ENCODE measurements around the gene OR12D1.
"Not testable (repeated sequence)": the region's sequence is repeated elsewhere in the genome, so short reads cannot be mapped to it uniquely, and the experiment has no call there.

Gene OR12D1

GRCh38 chr6:29426654-29427053, 11.9 kb downstream of the OR12D1 start:
- no peak overlapping the region for H3K4me3 Mint-ChIP-seq
- no peaks in the 10 kb centered on the region for H3K27me3 Mint-ChIP-seq (ENCODE audit: low read depth)
- TF ChIP-seq CTCF (IDR thresholded peaks at IDR 0.05; ENCODE audit: unreplicated experiment in 3 of 3) = no peak
- H3K4me1 Mint-ChIP-seq = no peaks in the 10 kb centered on the region
- H3K9me3 Mint-ChIP-seq = no peaks in the 10 kb centered on the region
- H3K36me3 Mint-ChIP-seq (ENCODE audit: low read depth) = no peaks in the 10 kb centered on the region
- H3K27ac Mint-ChIP-seq = no peak overlapping the region

- H3K4me1 Mint-ChIP-seq; H3K9me3 Mint-ChIP-seq; H3K4me3 Mint-ChIP-seq; H3K27me3 Mint-ChIP-seq (ENCODE audit: low read depth); H3K36me3 Mint-ChIP-seq (ENCODE audit: low read depth); H3K27ac Mint-ChIP-seq: not testable (repeated sequence)
Observed at GRCh38 chr6:29436730-29437129, 22.0 kb downstream of the OR12D1 start.

GRCh38 chr6:29439006-29439405, 24.3 kb downstream of the OR12D1 start, which contains the start of gene OR10C1:
Gene OR10C1 (plus strand): TSS chr6:29439306. CDS start chr6:29440016, 710 bp downstream.
- Mint-ChIP-seq H3K9me3 (peaks cover 5% of the 10 kb centered on the region), H3K4me3 (no peak within 1 kb of the TSS), H3K27me3 (ENCODE audit: low read depth) (peaks cover 4% of the 10 kb centered on the region), H3K27ac (no peak within 1 kb of the TSS), H3K4me1 (no peaks in the 10 kb centered on the region), H3K36me3 (ENCODE audit: low read depth) (no peaks in the 10 kb centered on the region)
- TF ChIP-seq CTCF (IDR thresholded peaks at IDR 0.05; ENCODE audit: unreplicated experiment in 3 of 3) = no peak

- peaks cover 7% of the 10 kb centered on the region for H3K9me3 Mint-ChIP-seq
- no peak overlapping the region for H3K27ac Mint-ChIP-seq
- H3K4me3 Mint-ChIP-seq = no peak overlapping the region
- no peaks in the 10 kb centered on the region for H3K4me1 Mint-ChIP-seq
- H3K27me3 Mint-ChIP-seq (ENCODE audit: low read depth) = peaks cover 4% of the 10 kb centered on the region
- no peak for TF ChIP-seq CTCF (IDR thresholded peaks at IDR 0.05; ENCODE audit: unreplicated experiment in 3 of 3)
- no peaks in the 10 kb centered on the region for H3K36me3 Mint-ChIP-seq (ENCODE audit: low read depth)
Observed at GRCh38 chr6:29442719-29443118, 28.0 kb downstream of the OR12D1 start.

- H3K9me3 Mint-ChIP-seq; H3K36me3 Mint-ChIP-seq (ENCODE audit: low read depth); H3K27ac Mint-ChIP-seq; H3K4me1 Mint-ChIP-seq; H3K4me3 Mint-ChIP-seq; H3K27me3 Mint-ChIP-seq (ENCODE audit: low read depth): not testable (repeated sequence)
Observed at GRCh38 chr6:29444031-29444430, 29.3 kb downstream of the OR12D1 start.

GRCh38 chr6:29447670-29448069, 32.9 kb downstream of the OR12D1 start:
- Mint-ChIP-seq H3K36me3 (ENCODE audit: low read depth) (no peaks in the 10 kb centered on the region), H3K4me3 (no peak overlapping the region), H3K27ac (no peak overlapping the region), H3K4me1 (no peaks in the 10 kb centered on the region), H3K9me3 (peaks cover 7% of the 10 kb centered on the region), H3K27me3 (ENCODE audit: low read depth) (peaks cover 10% of the 10 kb centered on the region)
- TF ChIP-seq CTCF (IDR thresholded peaks at IDR 0.05; ENCODE audit: unreplicated experiment in 3 of 3) = no peak

- no peak for TF ChIP-seq CTCF (IDR thresholded peaks at IDR 0.05; ENCODE audit: unreplicated experiment in 3 of 3)
- Mint-ChIP-seq H3K9me3 (no peaks in the 10 kb centered on the region), H3K27ac (no peak overlapping the region), H3K4me3 (no peak overlapping the region), H3K36me3 (ENCODE audit: low read depth) (no peaks in the 10 kb centered on the region), H3K4me1 (no peaks in the 10 kb centered on the region), H3K27me3 (ENCODE audit: low read depth) (peaks cover 10% of the 10 kb centered on the region)
Observed at GRCh38 chr6:29451471-29452193, 36.9 kb downstream of the OR12D1 start.
